Lung (tissue), 12 donors: ENCODE measurements around the gene ENPP4. TPM values are rescaled to one million over a fixed set of nuclear protein-coding genes. Genes with fewer than 3 reads are reported as not detected.

ENCODE experiments used
- ATAC-seq: fragments of 200-7000 bp; cut with Tn5 transposase; one replicate; pipeline ENCODE4 v1.9.1; 2020; ENCODE audit warnings: moderate number of reproducible peaks; ENCODE audit not compliant: insufficient read depth, low FRiP score
- DNase-seq, 3 donors: peaks; one replicate each; pipeline ENCODE4 v3.0.0-alpha.2; 2013 to 2017
- H3K27ac ChIP-seq, 2 donors: one replicate each; pipeline ENCODE4 v1.5.1; 2013; ENCODE audit warnings: mild to moderate bottlenecking in 2 of 2, moderate library complexity in 2 of 2, control low read depth in 1 of 2, inconsistent platforms in 1 of 2, low read depth in 1 of 2, low read length in 1 of 2
- H3K27me3 ChIP-seq, 3 donors: one replicate each; pipeline ENCODE4 v1.5.1; 2013; ENCODE audit warnings: low read length in 2 of 3; ENCODE audit not compliant: control insufficient read depth in 3 of 3, insufficient read depth in 3 of 3
- H3K36me3 ChIP-seq, 4 donors: one replicate each; pipeline ENCODE4 v1.5.1; 2013; ENCODE audit warnings: low read length in 4 of 4, mild to moderate bottlenecking in 1 of 4, moderate library complexity in 1 of 4; ENCODE audit not compliant: control insufficient read depth in 4 of 4, insufficient read depth in 4 of 4
- H3K4me1 ChIP-seq, 5 donors: one replicate each; pipeline ENCODE4 v1.5.1; 2013; ENCODE audit warnings: low read length in 5 of 5, mild to moderate bottlenecking in 2 of 5, moderate library complexity in 1 of 5; ENCODE audit not compliant: control insufficient read depth in 5 of 5, insufficient read depth in 5 of 5
- H3K4me3 ChIP-seq: one replicate; pipeline ENCODE4 v1.5.1; 2013; ENCODE audit warnings: mild to moderate bottlenecking, control low read depth, moderate library complexity
- H3K9ac ChIP-seq, 2 donors: one replicate each; pipeline ENCODE4 v1.5.1; 2013; ENCODE audit warnings: low read length in 2 of 2, control low read depth in 1 of 2; ENCODE audit not compliant: insufficient read depth in 1 of 2
- H3K9me3 ChIP-seq, 4 donors: one replicate each; pipeline ENCODE4 v1.5.1; 2013; ENCODE audit warnings: low read length in 3 of 4, mild to moderate bottlenecking in 1 of 4, moderate library complexity in 1 of 4; ENCODE audit not compliant: control insufficient read depth in 4 of 4, insufficient read depth in 3 of 4
- WGBS, 2 donors: extraction: QIAGEN DNeasy Blood & Tissue Kit; methylation state at CpG; one replicate each; pipeline ENCODE4 v1.1.7; 2013; 5-methylcytosine and 5-hydroxymethylcytosine counted together
- polyA plus RNA-seq, 2 donors: library from polyadenylated mRNA; stranded (reverse); fragments of 200-250 nt; gene quantifications; one replicate each; pipeline ENCODE4 v1.2.1, GENCODE V29; 2013
- total RNA-seq, 2 donors: library from RNA; depleted of rRNA in 1 of 2; stranded (reverse); fragments of >200 nt in 1 of 2; gene quantifications; one replicate each; pipeline ENCODE4 v1.2.1, GENCODE V29; 2014 to 2021
- TF ChIP-seq, protein P1 (sequence below): IDR thresholded peaks from 2 replicates; pipeline ENCODE4 v1.5.1; 2012; ENCODE audit warnings: mild to moderate bottlenecking; ENCODE audit errors: control extremely low read depth, extremely low read depth
- donor health status: control.
- donor health status: control.
- donor health status: Bipolar disorder and iron deficiency.
- donor health status: healthy.
- donor health status: DM: yes; HTN: yes; CAD: no.

Gene ENPP4
- total and polyA plus RNA-seq, 4 donors, result 6.8 to 30.5 (median 22.8) TPM

DNA sequence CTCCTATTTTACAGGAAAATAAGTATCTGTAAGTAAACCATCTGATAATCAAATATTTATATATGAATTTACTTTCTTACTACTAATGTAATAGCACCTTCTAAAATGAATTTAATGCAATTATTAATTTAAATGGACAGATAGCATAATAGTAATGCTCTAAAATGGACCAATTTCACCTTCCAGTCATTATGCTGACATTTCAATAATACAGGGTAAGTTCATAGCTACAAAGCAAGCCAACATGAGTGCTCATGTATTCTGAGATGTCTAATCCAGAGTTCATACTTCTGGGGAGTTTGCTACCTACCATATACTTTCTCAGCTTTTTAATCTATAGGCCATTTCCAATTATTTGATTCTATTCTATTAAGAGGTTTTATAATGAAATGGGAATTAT is 29.4 kb downstream of the ENPP4 start:
- H3K4me3 ChIP-seq, result no peak overlapping the region
- peaks cover 0 to 2% (median 0%) of the 10 kb centered on the region in 3 donors for H3K27me3 ChIP-seq
- DNase-seq, result no peak
- ATAC-seq, result no peak
- no peak overlapping the region for H3K9ac ChIP-seq
- no peaks in the 10 kb centered on the region for H3K9me3 ChIP-seq
- H3K27ac ChIP-seq, result no peak overlapping the region
- no peaks in the 10 kb centered on the region for H3K4me1 ChIP-seq
- TF ChIP-seq, protein P1, sequence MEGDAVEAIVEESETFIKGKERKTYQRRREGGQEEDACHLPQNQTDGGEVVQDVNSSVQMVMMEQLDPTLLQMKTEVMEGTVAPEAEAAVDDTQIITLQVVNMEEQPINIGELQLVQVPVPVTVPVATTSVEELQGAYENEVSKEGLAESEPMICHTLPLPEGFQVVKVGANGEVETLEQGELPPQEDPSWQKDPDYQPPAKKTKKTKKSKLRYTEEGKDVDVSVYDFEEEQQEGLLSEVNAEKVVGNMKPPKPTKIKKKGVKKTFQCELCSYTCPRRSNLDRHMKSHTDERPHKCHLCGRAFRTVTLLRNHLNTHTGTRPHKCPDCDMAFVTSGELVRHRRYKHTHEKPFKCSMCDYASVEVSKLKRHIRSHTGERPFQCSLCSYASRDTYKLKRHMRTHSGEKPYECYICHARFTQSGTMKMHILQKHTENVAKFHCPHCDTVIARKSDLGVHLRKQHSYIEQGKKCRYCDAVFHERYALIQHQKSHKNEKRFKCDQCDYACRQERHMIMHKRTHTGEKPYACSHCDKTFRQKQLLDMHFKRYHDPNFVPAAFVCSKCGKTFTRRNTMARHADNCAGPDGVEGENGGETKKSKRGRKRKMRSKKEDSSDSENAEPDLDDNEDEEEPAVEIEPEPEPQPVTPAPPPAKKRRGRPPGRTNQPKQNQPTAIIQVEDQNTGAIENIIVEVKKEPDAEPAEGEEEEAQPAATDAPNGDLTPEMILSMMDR, result no peak
- no peaks in the 10 kb centered on the region for H3K36me3 ChIP-seq

DNA sequence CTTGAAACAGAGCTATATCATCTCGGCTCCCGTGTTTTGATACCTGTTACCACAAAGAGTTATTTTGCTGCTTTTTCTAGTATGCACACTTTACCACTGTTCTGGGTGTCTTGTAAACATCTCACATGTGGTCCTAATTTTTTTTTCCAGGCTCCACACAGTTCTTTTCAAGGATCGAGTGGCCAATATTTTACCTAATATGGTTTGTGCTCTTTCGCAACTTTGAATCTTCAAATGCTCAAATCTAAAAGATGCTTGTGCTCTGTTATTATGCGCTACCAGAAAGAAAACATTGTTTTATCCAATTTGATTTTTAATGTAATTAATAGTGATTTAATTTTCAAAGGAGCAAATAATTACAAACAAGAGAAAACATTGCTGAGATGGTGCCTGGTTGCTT is 30.3 kb downstream of the ENPP4 start:
- Histone ChIP-seq H3K4me1 (no peaks in the 10 kb centered on the region), H3K27ac (no peak overlapping the region), H3K4me3 (no peak overlapping the region), H3K9me3 (no peaks in the 10 kb centered on the region), H3K9ac (no peak overlapping the region), H3K27me3 (peaks cover 0 to 2% (median 0%) of the 10 kb centered on the region in 3 donors), H3K36me3 (no peaks in the 10 kb centered on the region)
- DNase-seq (no peak), ATAC-seq (no peak)
- TF ChIP-seq, protein P1, result no peak
- WGBS, 2 donors, result 92 to 93% methylated on average over 5 of the region's 5 CpGs

DNA sequence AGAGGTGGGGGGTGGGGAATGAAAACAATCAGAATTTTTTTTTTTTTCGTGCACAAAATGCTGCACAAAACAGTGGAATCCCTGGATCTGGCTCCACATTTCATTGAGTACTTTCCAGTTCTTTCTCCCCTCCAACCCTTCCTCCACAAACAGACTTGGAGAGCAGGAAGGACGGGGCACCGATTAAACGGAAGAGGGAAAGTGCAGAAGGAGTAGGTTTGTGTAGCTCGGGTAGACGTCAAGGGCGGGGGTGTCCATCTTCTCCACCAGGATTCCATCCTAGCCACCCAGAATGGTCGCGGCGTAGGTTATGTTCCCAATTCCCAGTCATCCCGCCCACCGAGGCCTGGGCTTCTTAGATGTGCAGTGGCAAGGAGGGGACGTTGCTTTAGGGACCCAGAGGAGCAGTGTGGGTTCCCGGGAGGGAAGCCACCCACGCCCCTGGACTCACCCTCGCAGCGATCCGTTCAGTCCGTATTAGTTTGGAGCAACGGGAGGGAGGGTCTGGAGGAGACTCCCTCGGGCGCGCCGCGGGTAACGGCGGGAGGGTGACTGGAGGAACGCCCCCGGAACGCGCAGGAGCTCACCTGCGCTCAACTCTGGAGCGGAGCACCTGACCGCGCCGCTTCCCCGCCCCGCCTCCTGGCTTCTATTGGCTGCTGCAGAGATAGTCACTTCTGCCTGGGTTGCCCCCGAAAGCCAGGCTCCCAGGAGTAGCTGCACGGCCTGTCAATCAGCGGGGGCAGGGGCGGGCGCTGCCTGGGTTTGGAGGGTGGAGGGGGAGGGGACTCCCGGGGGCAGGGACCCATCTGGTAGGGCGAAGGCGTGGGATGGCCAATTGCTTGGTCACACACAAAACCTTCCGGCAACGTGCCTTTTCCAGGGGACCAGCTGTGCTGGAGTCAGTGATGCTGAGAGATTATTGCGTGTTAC is 40.8 kb downstream of the ENPP4 start, which contains the start of gene ENPP5:
Gene ENPP5, minus strand, starts transcription at position 624 of the 933 bp plus-strand sequence. CDS start 2,718 bp downstream, outside the sequence.
- Histone ChIP-seq H3K27me3 (no peaks in the 10 kb centered on the region), H3K36me3 (no peaks in the 10 kb centered on the region), H3K9ac (peak within 1 kb of the TSS; percentile 8 to 64), H3K9me3 (no peaks in the 10 kb centered on the region), H3K4me1 (peaks cover 0 to 11% (median 2%) of the 10 kb centered on the region in 5 donors), H3K4me3 (peak within 1 kb of the TSS; percentile 24), H3K27ac (peak within 1 kb of the TSS in 1 of 2 donors; percentile 20)
- DNase-seq, result peak; percentile 76 to 88 (median 85)
- peak; percentile 94 for ATAC-seq
- WGBS, 2 donors, result 0 to 2% methylated on average over 47 to 49 of the region's 49 CpGs
- TF ChIP-seq, protein P1, result no peak
